ENCODE results near the gene TMEM132D.

Gene TMEM132D

GRCh38 chr12:129084875-129085826, 818.7 kb downstream of the TMEM132D start:
- POLR2A ChIA-PET (ENCODE audit: low non-redundant PET) = no interaction called here
- TF ChIP-seq CTCF (conservative IDR thresholded peaks at IDR 0.05; ENCODE audit: low read depth) = no peak

GRCh38 chr12:129083121-129083840, 820.5 kb downstream of the TMEM132D start:
- H3K27ac ChIP-seq = no peak overlapping the region
- ChIA-PET CTCF (interaction anchor here (0.7 kb wide), 1 partner anchor 564 kb away, joined by 5 read pairs; no protein-coding TSS in a partner anchor), POLR2A (ENCODE audit: low non-redundant PET) (no interaction called here)
- no peak for DNase-seq (ENCODE audit: low spot score)
- TF ChIP-seq CTCF (conservative IDR thresholded peaks at IDR 0.05; ENCODE audit: low read depth) = no peak

More at GRCh38 chr12:129084875-129085826, 818.7 kb downstream of the TMEM132D start:
- DNase-seq (ENCODE audit: low spot score) = no peak
- CTCF ChIA-PET = no interaction called here
- H3K27ac ChIP-seq = no peak overlapping the region

- ChIA-PET POLR2A (ENCODE audit: low non-redundant PET) (no interaction called here), CTCF (no interaction called here)
- DNase-seq (ENCODE audit: low spot score) = no peak
- no peak overlapping the region for H3K27ac ChIP-seq
- TF ChIP-seq CTCF (conservative IDR thresholded peaks at IDR 0.05; ENCODE audit: low read depth) = no peak
These were observed 821.4 kb downstream of the TMEM132D start for GRCh38 chr12:129082441-129082840.

- POLR2A ChIA-PET (ENCODE audit: low non-redundant PET) = no interaction called here
- H3K27ac ChIP-seq = no peak overlapping the region
- CTCF ChIA-PET = no interaction called here
- TF ChIP-seq CTCF (conservative IDR thresholded peaks at IDR 0.05; ENCODE audit: low read depth) = no peak
- DNase-seq (ENCODE audit: low spot score) = no peak
These were observed 822.0 kb downstream of the TMEM132D start for GRCh38 chr12:129081755-129082250.

GRCh38 chr12:129080821-129081220, 823.0 kb downstream of the TMEM132D start:
- POLR2A ChIA-PET (ENCODE audit: low non-redundant PET) = no interaction called here
- H3K27ac ChIP-seq = no peak overlapping the region
- no peak for DNase-seq (ENCODE audit: low spot score)
- no peak for TF ChIP-seq CTCF (conservative IDR thresholded peaks at IDR 0.05; ENCODE audit: low read depth)
- CTCF ChIA-PET = interaction anchor here (0.6 to 0.7 kb wide), 2 partner anchors 317 to 808 kb away, joined by 3 read pairs; no protein-coding TSS in a partner anchor

- TF ChIP-seq CTCF (conservative IDR thresholded peaks at IDR 0.05; ENCODE audit: low read depth) = no peak
- no peak for DNase-seq (ENCODE audit: low spot score)
- H3K27ac ChIP-seq = no peak overlapping the region
- ChIA-PET POLR2A (ENCODE audit: low non-redundant PET) (no interaction called here), CTCF (interaction anchor here (0.6 kb wide), 1 partner anchor 317 kb away, joined by 3 read pairs; no protein-coding TSS in a partner anchor)
These were observed 823.4 kb downstream of the TMEM132D start for GRCh38 chr12:129080391-129080790.

Data from RWPE1 (cell line).